CD14-positive monocyte (primary cell): Measurements from ENCODE around the gene CNTNAP5. TPM values are rescaled to one million over a fixed set of nuclear protein-coding genes. Genes with fewer than 3 reads are reported as not detected.

Source experiments
- DNase-seq, 3 donors: peaks; one replicate each; pipeline ENCODE4 v3.0.0-alpha.2; 2011 to 2022
- H2AFZ ChIP-seq: 2 replicates; pipeline ENCODE4 v1.6.0; 2012; ENCODE audit warnings: mild to moderate bottlenecking, low read depth, low read length, inconsistent platforms; ENCODE audit not compliant: insufficient read depth, poor library complexity, severe bottlenecking
- H3K27ac ChIP-seq, 2 donors: 1 replicate in 1 of 2; 2 replicates in 1 of 2; pipeline ENCODE4 v1.5.1; 2012 to 2013; ENCODE audit warnings: low read length in 2 of 2, control low read depth in 1 of 2, inconsistent platforms in 1 of 2, low read depth in 1 of 2, mild to moderate bottlenecking in 1 of 2
- H3K27me3 ChIP-seq, 2 donors: one replicate each; pipeline versions ENCODE4 v1.6.0 to v1.6.1; 2011 to 2013; ENCODE audit warnings: low read length in 2 of 2; ENCODE audit not compliant: control insufficient read depth in 2 of 2, insufficient read depth in 2 of 2
- H3K36me3 ChIP-seq, 2 donors: replicated peaks in 1 of 2; 1 replicate in 1 of 2; 2 replicates in 1 of 2; pipeline versions ENCODE4 v1.5.1 to v1.6.1; 2012 to 2013; ENCODE audit warnings: low read length in 2 of 2, control low read depth in 1 of 2, inconsistent platforms in 1 of 2, mild to moderate bottlenecking in 1 of 2; ENCODE audit not compliant: insufficient read depth in 2 of 2, control insufficient read depth in 1 of 2
- H3K4me1 ChIP-seq, 2 donors: 1 replicate in 1 of 2; 2 replicates in 1 of 2; pipeline versions ENCODE4 v1.5.1 to v1.6.1; 2012 to 2013; ENCODE audit warnings: low read length in 2 of 2, control low read depth in 1 of 2, inconsistent platforms in 1 of 2, mild to moderate bottlenecking in 1 of 2, moderate library complexity in 1 of 2; ENCODE audit not compliant: insufficient read depth in 2 of 2, control insufficient read depth in 1 of 2
- H3K4me2 ChIP-seq: replicated peaks from 2 replicates; pipeline ENCODE3; 2012; ENCODE audit warnings: low read length, moderate library complexity, mild to moderate bottlenecking; ENCODE audit not compliant: poor library complexity, severe bottlenecking; ENCODE audit errors: extremely low read depth
- H3K4me3 ChIP-seq, 3 experiments: fragments of 200-600 bp in 1 of 3; sonication (generic) in 1 of 3; replicated peaks in 1 of 3; 1 replicate in 2 of 3; 2 replicates in 1 of 3; pipeline ENCODE4 v1.5.1; 2011 to 2013; ENCODE audit warnings: low read length in 3 of 3, mild to moderate bottlenecking in 3 of 3, control low read depth in 2 of 3, low read depth in 2 of 3, inconsistent platforms in 1 of 3, moderate library complexity in 1 of 3
- H3K79me2 ChIP-seq: 2 replicates; pipeline ENCODE4 v1.6.0; 2012; ENCODE audit warnings: mild to moderate bottlenecking, control low read depth, inconsistent platforms, low read length, moderate library complexity; ENCODE audit not compliant: insufficient read depth
- H3K9ac ChIP-seq: 2 replicates; pipeline ENCODE4 v1.6.0; 2017; ENCODE audit warnings: low read length, mild to moderate bottlenecking; ENCODE audit not compliant: insufficient read depth, poor library complexity, severe bottlenecking
- H3K9me3 ChIP-seq, 2 donors: replicated peaks in 1 of 2; 1 replicate in 1 of 2; 2 replicates in 1 of 2; pipeline versions ENCODE4 v1.5.1 to v1.6.1; 2012 to 2013; ENCODE audit warnings: low read length in 2 of 2, control low read depth in 1 of 2; ENCODE audit not compliant: control insufficient read depth in 1 of 2, insufficient read depth in 1 of 2
- H4K20me1 ChIP-seq: 2 replicates; pipeline ENCODE4 v1.6.0; 2012; ENCODE audit warnings: mild to moderate bottlenecking, low read length, control low read depth, moderate library complexity; ENCODE audit not compliant: insufficient read depth
- H3K27ac Mint-ChIP-seq, 7 donors: one replicate each; pipeline ENCODE4 v1.8.0; 2020; ENCODE audit warnings: mild to moderate bottlenecking in 7 of 7, mixed read lengths in 7 of 7, moderate library complexity in 6 of 7, inconsistent platforms in 2 of 7
- H3K27me3 Mint-ChIP-seq, 3 donors: one replicate each; pipeline ENCODE4 v1.8.0; 2021 to 2022; ENCODE audit warnings: low read depth in 3 of 3, mild to moderate bottlenecking in 3 of 3, mixed read lengths in 3 of 3, moderate library complexity in 3 of 3, inconsistent platforms in 1 of 3
- H3K36me3 Mint-ChIP-seq, 2 donors: one replicate each; pipeline ENCODE4 v1.8.0; 2020; ENCODE audit warnings: mixed read lengths in 2 of 2, inconsistent platforms in 1 of 2, mild to moderate bottlenecking in 1 of 2
- H3K4me1 Mint-ChIP-seq: one replicate; pipeline ENCODE4 v1.8.0; 2020; ENCODE audit warnings: mild to moderate bottlenecking, mixed read lengths
- H3K4me3 Mint-ChIP-seq, 2 donors: one replicate each; pipeline ENCODE4 v1.8.0; 2020; ENCODE audit warnings: mild to moderate bottlenecking in 2 of 2, mixed read lengths in 2 of 2, moderate library complexity in 1 of 2
- H3K9me3 Mint-ChIP-seq, 7 donors: one replicate each; pipeline ENCODE4 v1.8.0; 2020 to 2022; ENCODE audit warnings: mixed read lengths in 7 of 7, mild to moderate bottlenecking in 6 of 7, moderate library complexity in 6 of 7, inconsistent platforms in 2 of 7
- CTCF ChIP-seq: fragments of 200-600 bp; IDR thresholded peaks from one replicate; pipeline ENCODE4 v1.8.0; 2022; ENCODE audit warnings: antibody characterized with exemption, mild to moderate bottlenecking
- WGBS: methylation state at CpG from one replicate; pipeline ENCODE4 v1.1.5; 2013; ENCODE audit warnings: missing lambda C conversion rate; ENCODE audit not compliant: insufficient coverage; 5-methylcytosine and 5-hydroxymethylcytosine counted together
- intact Hi-C, 2 donors: fragments of 100-400 bp; cut with micrococcal nuclease; formaldehyde crosslinking; loops; one replicate each; pipeline versions ENCODE4 v1.15.0 to v1.15.1; 2023
- polyA plus RNA-seq, 3 donors: library from polyadenylated mRNA; depleted of rRNA in 1 of 3; unstranded in 2 of 3; stranded (reverse) in 1 of 3; fragments of 300-500 nt in 2 of 3; fragments of >200 nt in 1 of 3; fragmentation: Illumina TruSeq in 2 of 3; gene quantifications; 1 replicate in 2 of 3; 2 replicates in 1 of 3; pipeline ENCODE4 v1.2.3, GENCODE V29; 2012 to 2021

Gene CNTNAP5
- polyA plus RNA-seq, 3 donors: not detected

GRCh38 chr2:124646166-124646815 is 621.2 kb downstream of the CNTNAP5 start:
- no peak overlapping the region for H3K4me2 ChIP-seq
- WGBS: no CpG with 5 or more reads among the region's 4 CpGs
- TF ChIP-seq CTCF: no peak

GRCh38 chr2:124647245-124647644 is 622.2 kb downstream of the CNTNAP5 start:
- intact Hi-C loops: no loop called here
- Histone ChIP-seq H3K9ac (no peak overlapping the region), H3K4me1 (no peaks in the 10 kb centered on the region), H4K20me1 (no peaks in the 10 kb centered on the region), H3K27me3 (no peaks in the 10 kb centered on the region), H3K4me2 (no peak overlapping the region), H3K36me3 (no peaks in the 10 kb centered on the region), H2AFZ (no peak overlapping the region), H3K4me3 (no peak overlapping the region), H3K9me3 (peaks cover 0 to 11% of the 10 kb centered on the region in 2 donors), H3K79me2 (no peaks in the 10 kb centered on the region), H3K27ac (no peak overlapping the region)
- DNase-seq: no peak
- H3K9me3 Mint-ChIP-seq: peaks cover 2 to 14% (median 5%) of the 10 kb centered on the region in 7 donors
- H3K36me3 Mint-ChIP-seq: no peaks in the 10 kb centered on the region
- peaks cover 0 to 5% (median 2%) of the 10 kb centered on the region in 3 donors for H3K27me3 Mint-ChIP-seq
- no peak overlapping the region for H3K27ac Mint-ChIP-seq
- TF ChIP-seq CTCF: no peak
- H3K4me1 Mint-ChIP-seq: no peaks in the 10 kb centered on the region
- no CpG with 5 or more reads among the region's 3 CpGs for WGBS
- no peak overlapping the region for H3K4me3 Mint-ChIP-seq

More at GRCh38 chr2:124646166-124646815, 621.2 kb downstream of the CNTNAP5 start:
- H3K27ac ChIP-seq: no peak overlapping the region
- no peaks in the 10 kb centered on the region for H3K4me1 ChIP-seq
- Mint-ChIP-seq H3K27me3 (peaks cover 0 to 5% (median 2%) of the 10 kb centered on the region in 3 donors), H3K27ac (no peak overlapping the region), H3K9me3 (peaks cover 0 to 10% (median 4%) of the 10 kb centered on the region in 7 donors), H3K4me3 (no peak overlapping the region), H3K4me1 (no peaks in the 10 kb centered on the region), H3K36me3 (no peaks in the 10 kb centered on the region)
- no peak overlapping the region for H3K4me3 ChIP-seq
- H3K27me3 ChIP-seq: no peaks in the 10 kb centered on the region
- no peaks in the 10 kb centered on the region for H3K36me3 ChIP-seq
- no peaks in the 10 kb centered on the region for H4K20me1 ChIP-seq
- no peak overlapping the region for H2AFZ ChIP-seq
- no peaks in the 10 kb centered on the region for H3K79me2 ChIP-seq
- intact Hi-C loops: no loop called here
- no peak for DNase-seq
- H3K9ac ChIP-seq: no peak overlapping the region
- peaks cover 0 to 8% of the 10 kb centered on the region in 2 donors for H3K9me3 ChIP-seq
